Measurements from ENCODE around the gene TRIM46. TPM values are rescaled to one million over a fixed set of nuclear protein-coding genes. Genes with fewer than 3 reads are reported as not detected.
"Not testable (repeated sequence)": the region's sequence is repeated elsewhere in the genome, so short reads cannot be mapped to it uniquely, and the experiment has no call there.

TRIM46 gene
- total RNA-seq, 5 donors from 2014 or later (not counting 1 experiment from before 2014, with no cell fraction given), result 5.1 to 12.2 (median 9.8) TPM

DNA sequence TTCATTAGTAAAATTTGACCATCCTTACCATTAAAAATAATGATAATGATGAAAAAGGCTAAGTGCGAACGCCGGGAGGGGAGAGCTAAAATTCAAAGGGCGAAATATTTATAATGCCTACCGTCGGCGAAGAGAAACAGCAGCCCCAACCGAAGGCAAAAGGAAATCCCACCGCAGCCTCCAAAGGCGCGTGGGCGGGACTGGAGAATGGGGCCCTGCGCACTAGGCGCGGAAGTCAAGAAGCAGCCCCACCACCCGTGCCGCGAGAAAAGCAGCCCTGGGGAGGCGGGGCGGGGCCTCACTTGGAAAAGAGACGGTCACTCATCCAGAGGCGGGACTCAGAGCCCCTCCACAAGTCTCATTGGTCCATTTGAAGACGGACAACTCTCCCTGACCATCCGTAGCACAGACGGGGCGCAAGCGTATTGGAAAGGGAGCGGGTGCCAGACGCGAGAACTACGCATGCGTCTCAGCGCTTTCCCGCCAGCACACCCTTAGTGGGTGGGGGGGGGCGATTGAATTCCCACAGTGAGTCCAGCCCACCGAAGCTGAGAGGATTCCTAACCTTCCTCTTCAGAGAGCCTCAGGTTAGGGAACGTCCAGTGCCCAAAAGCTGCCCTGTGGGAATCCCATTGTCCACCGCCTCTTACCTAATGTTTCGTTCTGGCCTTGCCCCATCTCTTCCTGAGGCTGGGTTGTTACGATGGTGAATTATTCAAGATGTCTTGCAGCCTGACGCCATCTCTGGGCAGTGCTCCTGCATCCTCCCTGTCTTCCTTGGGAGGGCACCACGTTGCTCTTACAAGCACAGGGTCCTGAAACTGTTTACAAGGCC is 53.8 kb downstream of the TRIM46 start:
- Histone ChIP-seq H3K4me3 (ENCODE audit: control insufficient read depth in 1 of 2, extremely low read depth in 1 of 2, low read length in 1 of 2) (peak overlapping the region; percentile 66 to 81), H3K27me3 (replicated peaks in 1 of 2; ENCODE audit: control insufficient read depth in 2 of 2, extremely low read depth in 1 of 2, insufficient read depth in 2 of 2, low read length in 1 of 2) (no peaks in the 10 kb centered on the region), H3K4me1 (ENCODE audit: control insufficient read depth in 1 of 2, extremely low read depth in 1 of 2, insufficient read depth in 2 of 2, low read length in 2 of 2) (peaks cover 9 to 24% of the 10 kb centered on the region in 2 experiments), H3K36me3 (ENCODE audit: control insufficient read depth in 2 of 2, extremely low read depth in 1 of 2, insufficient read depth in 1 of 2, low read length in 1 of 2) (peaks cover 0 to 3% of the 10 kb centered on the region in 2 donors), H3K27ac (ENCODE audit: low read length) (peak overlapping the region; percentile 87), H3K9me3 (no peaks in the 10 kb centered on the region)
- POLR2A ChIA-PET, result interaction anchor here in 1 of 2 donors (0.5 to 0.6 kb wide), 2 partner anchors 8 to 678 kb away, joined by 3 read pairs; no protein-coding TSS in a partner anchor
- no peaks in the 10 kb centered on the region for H3K27me3 Mint-ChIP-seq
- H3K27ac Mint-ChIP-seq, result peak overlapping the region; percentile 87 to 95
- peak overlapping the region; percentile 85 to 93 (median 85) for H3K4me3 Mint-ChIP-seq
- DNase-seq, result peak; percentile 93 to 100 (median 97)
- ATAC-seq (replicated peaks in 1 of 4), result peak; percentile 94 to 97 (median 96)
- WGBS (ENCODE audit: insufficient coverage), result 0% methylated on average over 26 of the region's 42 CpGs
- H3K4me1 Mint-ChIP-seq, result peaks cover 22 to 32% (median 31%) of the 10 kb centered on the region in 3 donors
- CTCF ChIA-PET, result interaction anchor here (0.9 to 2.5 kb wide), 12 partner anchors 13 to 136 kb away, joined by 3 to 16 read pairs (median 3); partner anchors contain the start of genes KRTCAP2 (in 1 of the 2), MTX1 (in 1 of the 2) and THBS3 (in 1 of the 2)
- no peaks in the 10 kb centered on the region for H3K36me3 Mint-ChIP-seq
- H3K9me3 Mint-ChIP-seq, result no peaks in the 10 kb centered on the region

DNA sequence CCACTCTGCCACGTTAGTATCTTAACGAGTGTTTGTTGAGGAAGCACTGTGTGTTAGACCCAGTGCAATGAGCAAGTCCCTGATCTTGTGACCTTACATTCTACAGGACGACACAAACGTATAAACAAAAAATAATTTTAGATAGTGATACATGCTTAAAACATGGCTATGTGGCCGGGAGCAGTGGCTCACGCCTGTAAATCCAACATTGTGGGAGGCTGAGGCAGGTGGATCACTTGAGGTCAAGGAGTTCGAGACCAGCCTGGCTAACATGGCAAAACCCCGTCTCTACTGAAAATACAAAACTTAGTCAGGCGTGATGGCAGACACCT is 54.4 kb downstream of the TRIM46 start:
- no peaks in the 10 kb centered on the region for H3K36me3 Mint-ChIP-seq
- Histone ChIP-seq H3K4me3 (ENCODE audit: control insufficient read depth in 1 of 2, extremely low read depth in 1 of 2, low read length in 1 of 2) (peak overlapping the region; percentile 54 to 66), H3K27ac (ENCODE audit: low read length) (peak overlapping the region; percentile 87), H3K27me3 (replicated peaks in 1 of 2; ENCODE audit: control insufficient read depth in 2 of 2, extremely low read depth in 1 of 2, insufficient read depth in 2 of 2, low read length in 1 of 2) (no peaks in the 10 kb centered on the region), H3K9me3 (no peaks in the 10 kb centered on the region), H3K4me1 (ENCODE audit: control insufficient read depth in 1 of 2, extremely low read depth in 1 of 2, insufficient read depth in 2 of 2, low read length in 2 of 2) (peaks cover 9 to 24% of the 10 kb centered on the region in 2 experiments), H3K36me3 (ENCODE audit: control insufficient read depth in 2 of 2, extremely low read depth in 1 of 2, insufficient read depth in 1 of 2, low read length in 1 of 2) (peaks cover 0 to 3% of the 10 kb centered on the region in 2 donors)
- H3K27me3 Mint-ChIP-seq, result no peaks in the 10 kb centered on the region
- POLR2A ChIA-PET, result interaction anchor here in 1 of 2 donors (0.6 kb wide), 1 partner anchor 9 kb away, joined by 3 read pairs; no protein-coding TSS in a partner anchor
- DNase-seq (no peak), ATAC-seq (replicated peaks in 1 of 4) (no peak)
- H3K4me3 Mint-ChIP-seq, result peak overlapping the region; percentile 85 to 93 (median 85)
- H3K27ac Mint-ChIP-seq, result peak overlapping the region; percentile 87 to 95
- 100% methylated on average over 2 of the region's 9 CpGs for WGBS (ENCODE audit: insufficient coverage)
- CTCF ChIA-PET, result interaction anchor here in 1 of 2 donors (1.0 to 2.3 kb wide), 2 partner anchors 16 to 21 kb away, joined by 3 to 12 read pairs; no protein-coding TSS in a partner anchor
- no peaks in the 10 kb centered on the region for H3K9me3 Mint-ChIP-seq
- H3K4me1 Mint-ChIP-seq, result peaks cover 22 to 31% (median 31%) of the 10 kb centered on the region in 3 donors

DNA sequence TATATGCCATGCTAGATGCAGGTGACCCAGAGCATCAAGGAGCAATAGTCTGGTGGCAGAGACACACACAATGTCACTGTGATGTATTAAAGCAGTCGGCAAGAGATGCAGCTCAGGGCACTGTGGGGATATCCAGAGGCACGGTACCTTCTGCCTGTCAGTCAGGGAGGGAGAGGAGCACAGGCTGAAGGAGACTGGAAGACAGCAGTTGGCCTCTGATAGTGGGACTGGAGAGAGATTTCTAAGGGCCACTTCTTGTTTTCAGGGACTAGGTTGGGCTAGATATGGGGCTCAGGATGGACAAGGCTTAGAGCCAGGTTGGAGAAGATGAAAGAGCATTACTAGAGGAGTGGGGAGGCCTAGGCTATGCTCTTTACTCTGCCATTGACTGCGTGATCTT is 57.7 kb downstream of the TRIM46 start:
- H3K27me3 ChIP-seq (replicated peaks in 1 of 2; ENCODE audit: control insufficient read depth in 2 of 2, extremely low read depth in 1 of 2, insufficient read depth in 2 of 2, low read length in 1 of 2); ATAC-seq (replicated peaks in 1 of 4); H3K4me3 ChIP-seq (ENCODE audit: control insufficient read depth in 1 of 2, extremely low read depth in 1 of 2, low read length in 1 of 2); POLR2A ChIA-PET; H3K4me3 Mint-ChIP-seq; H3K36me3 Mint-ChIP-seq; H3K27ac ChIP-seq (ENCODE audit: low read length); CTCF ChIA-PET; H3K36me3 ChIP-seq (ENCODE audit: control insufficient read depth in 2 of 2, extremely low read depth in 1 of 2, insufficient read depth in 1 of 2, low read length in 1 of 2); H3K9me3 ChIP-seq; H3K9me3 Mint-ChIP-seq; H3K27me3 Mint-ChIP-seq; DNase-seq: not testable (repeated sequence)
- Mint-ChIP-seq H3K4me1 (peaks cover 23 to 29% (median 28%) of the 10 kb centered on the region in 3 donors), H3K27ac (peak overlapping the region in 1 of 2 donors; percentile 25)
- peaks cover 6 to 28% of the 10 kb centered on the region in 2 experiments for H3K4me1 ChIP-seq (ENCODE audit: control insufficient read depth in 1 of 2, extremely low read depth in 1 of 2, insufficient read depth in 2 of 2, low read length in 2 of 2)
- 79% methylated on average over 2 of the region's 3 CpGs for WGBS (ENCODE audit: insufficient coverage)

DNA sequence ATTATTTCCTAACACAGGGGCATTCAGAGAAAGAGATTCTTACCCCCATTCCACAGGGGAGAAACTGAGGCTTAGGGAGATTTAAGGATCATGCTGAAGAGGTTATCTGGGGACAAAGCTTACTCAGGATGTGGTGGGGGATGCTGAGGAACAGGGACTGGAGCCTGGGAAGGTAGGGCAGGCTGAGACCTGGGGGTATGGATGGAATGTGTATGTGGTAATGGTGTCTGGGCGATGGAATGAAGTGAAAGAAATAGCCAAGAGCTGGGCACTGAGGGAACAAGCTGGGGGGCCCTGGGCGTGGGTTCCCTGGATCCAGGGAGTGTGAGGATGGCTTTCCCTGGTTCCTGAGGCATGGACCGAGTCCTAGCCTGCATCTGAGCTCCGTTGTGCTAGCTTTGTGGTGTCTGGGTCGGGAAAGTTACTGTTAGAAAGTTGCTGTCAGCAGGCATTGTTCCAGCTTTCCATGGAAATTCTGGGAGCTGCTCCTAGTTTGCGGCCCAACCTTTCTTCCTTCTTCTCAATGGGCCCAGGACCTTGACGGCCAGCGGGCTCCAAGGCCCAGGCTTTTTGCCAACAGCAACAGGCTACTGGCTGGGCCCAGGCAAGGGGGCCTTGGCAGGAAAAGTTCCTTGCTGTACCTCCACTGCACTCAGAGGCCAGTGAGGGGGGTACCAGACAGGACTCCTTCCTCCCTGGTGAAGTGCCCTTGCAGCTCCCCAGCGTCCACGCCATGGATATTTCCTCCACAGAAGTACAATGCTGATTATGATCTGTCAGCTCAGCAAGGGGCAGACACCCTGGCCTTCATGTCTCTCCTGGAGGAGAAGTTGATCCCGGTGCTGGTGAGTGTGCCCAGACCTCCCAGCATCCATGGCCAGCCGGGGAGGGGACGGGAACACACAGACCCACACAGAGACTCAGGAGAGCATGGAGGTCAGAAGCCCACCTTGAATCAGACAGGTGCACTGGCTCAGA is 58.6 kb downstream of the TRIM46 start:
- H3K9me3 Mint-ChIP-seq; H3K4me3 Mint-ChIP-seq; ATAC-seq (replicated peaks in 1 of 4); POLR2A ChIA-PET; DNase-seq; H3K4me3 ChIP-seq (ENCODE audit: control insufficient read depth in 1 of 2, extremely low read depth in 1 of 2, low read length in 1 of 2); H3K27ac ChIP-seq (ENCODE audit: low read length); H3K27me3 Mint-ChIP-seq; H3K9me3 ChIP-seq; CTCF ChIA-PET; H3K27me3 ChIP-seq (replicated peaks in 1 of 2; ENCODE audit: control insufficient read depth in 2 of 2, extremely low read depth in 1 of 2, insufficient read depth in 2 of 2, low read length in 1 of 2): not testable (repeated sequence)
- Histone ChIP-seq H3K36me3 (ENCODE audit: control insufficient read depth in 2 of 2, extremely low read depth in 1 of 2, insufficient read depth in 1 of 2, low read length in 1 of 2) (peaks cover 11 to 12% of the 10 kb centered on the region in 2 donors), H3K4me1 (ENCODE audit: control insufficient read depth in 1 of 2, extremely low read depth in 1 of 2, insufficient read depth in 2 of 2, low read length in 2 of 2) (peaks cover 4 to 22% of the 10 kb centered on the region in 2 experiments)
- Mint-ChIP-seq H3K4me1 (peaks cover 13 to 27% (median 18%) of the 10 kb centered on the region in 3 donors), H3K27ac (peak overlapping the region; percentile 2 to 10), H3K36me3 (peaks cover 14% of the 10 kb centered on the region)
- 95% methylated on average over 6 of the region's 13 CpGs for WGBS (ENCODE audit: insufficient coverage)

DNA sequence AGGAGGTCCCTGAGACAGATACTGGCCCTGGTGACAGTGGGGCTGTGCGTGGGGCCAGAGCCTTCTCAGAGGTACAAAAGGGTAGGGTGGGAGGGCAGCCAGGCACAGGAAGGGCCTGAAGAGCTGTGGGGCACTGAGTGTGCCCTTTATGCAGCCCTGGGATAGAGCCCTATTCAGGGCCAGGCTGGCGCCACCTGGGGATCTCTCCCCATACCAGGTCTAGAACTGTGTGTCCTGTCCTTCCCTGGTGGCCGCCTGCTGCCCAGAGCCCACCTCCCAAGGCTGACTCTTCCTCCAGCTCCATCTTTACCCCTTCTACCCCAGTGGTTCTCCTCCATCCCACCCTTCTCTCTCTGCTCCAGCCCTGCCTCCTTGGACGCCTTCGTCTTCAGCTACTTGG is 59.9 kb downstream of the TRIM46 start:
- DNase-seq; H3K9me3 Mint-ChIP-seq; H3K4me3 Mint-ChIP-seq; H3K4me3 ChIP-seq (ENCODE audit: control insufficient read depth in 1 of 2, extremely low read depth in 1 of 2, low read length in 1 of 2); H3K27ac ChIP-seq (ENCODE audit: low read length); POLR2A ChIA-PET; H3K27me3 ChIP-seq (replicated peaks in 1 of 2; ENCODE audit: control insufficient read depth in 2 of 2, extremely low read depth in 1 of 2, insufficient read depth in 2 of 2, low read length in 1 of 2); CTCF ChIA-PET; H3K27ac Mint-ChIP-seq; H3K27me3 Mint-ChIP-seq; H3K9me3 ChIP-seq: not testable (repeated sequence)
- ATAC-seq (replicated peaks in 1 of 4), result peak in 1 of 4 experiments; percentile 10
- no CpG with 5 or more reads among the region's 5 CpGs for WGBS (ENCODE audit: insufficient coverage)
- peaks cover 6 to 19% (median 9%) of the 10 kb centered on the region in 3 donors for H3K4me1 Mint-ChIP-seq
- H3K36me3 Mint-ChIP-seq, result peaks cover 23% of the 10 kb centered on the region
- Histone ChIP-seq H3K36me3 (ENCODE audit: control insufficient read depth in 2 of 2, extremely low read depth in 1 of 2, insufficient read depth in 1 of 2, low read length in 1 of 2) (peaks cover 12 to 20% of the 10 kb centered on the region in 2 donors), H3K4me1 (ENCODE audit: control insufficient read depth in 1 of 2, extremely low read depth in 1 of 2, insufficient read depth in 2 of 2, low read length in 2 of 2) (peaks cover 0 to 15% of the 10 kb centered on the region in 2 experiments)

Measured in T-cell (primary cell).